GF-D8 (cell line): ENCODE results near the gene C4orf50.
A peak's percentile ranks its signal among the peaks of the same experiment; 100 is the strongest.

Experiments
- DNase-seq: peaks from one replicate; lab custom pipeline; 2025; lab: John Stamatoyannopoulos, UW

C4orf50 gene

DNA sequence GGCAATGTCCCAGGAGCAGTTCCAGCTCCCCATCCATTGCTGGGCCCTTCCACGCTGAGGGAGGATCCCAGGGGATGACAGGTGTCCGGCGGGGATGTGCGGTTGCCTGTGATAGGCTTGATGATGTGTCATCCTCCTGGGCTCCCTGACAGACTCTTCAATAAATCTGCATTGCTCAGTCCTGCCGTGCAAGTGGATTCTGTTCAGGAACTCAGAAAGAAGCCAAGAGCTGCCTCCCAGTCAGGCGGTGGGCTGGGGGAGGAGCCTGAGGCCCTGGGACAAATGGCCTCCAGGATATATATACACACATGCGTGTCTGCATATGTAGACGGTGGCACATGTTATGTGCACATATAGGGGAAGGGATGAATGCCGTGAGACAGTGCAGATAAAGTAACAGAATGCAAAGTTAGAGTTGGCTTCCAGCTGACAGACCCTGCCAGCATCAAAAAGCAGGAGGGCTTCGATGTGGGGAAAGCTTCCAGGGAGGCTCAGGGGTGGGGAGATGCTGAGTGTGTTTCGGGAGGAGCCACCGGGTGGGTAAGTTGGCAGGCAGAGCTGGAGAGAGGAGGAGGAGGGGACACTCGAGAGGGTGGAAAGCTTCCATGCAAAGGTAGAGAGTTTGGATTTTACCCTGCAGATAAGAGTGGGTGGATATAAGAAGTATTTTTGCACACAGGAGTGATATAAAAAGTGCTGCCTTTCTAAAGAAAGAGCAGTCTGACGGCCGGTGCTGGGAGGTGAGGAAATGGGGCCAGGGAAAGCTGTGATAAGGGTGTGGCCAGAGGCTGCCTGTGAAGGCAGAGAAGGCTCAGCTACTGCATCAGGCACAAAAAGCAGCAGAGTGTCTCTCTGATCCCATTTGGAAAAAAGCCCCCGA is 96.9 kb downstream of the C4orf50 start:
- no peak for DNase-seq

- DNase-seq, result no peak
Measured at GRCh38 chr4:5919571-5919970, 98.7 kb downstream of the C4orf50 start.

DNA sequence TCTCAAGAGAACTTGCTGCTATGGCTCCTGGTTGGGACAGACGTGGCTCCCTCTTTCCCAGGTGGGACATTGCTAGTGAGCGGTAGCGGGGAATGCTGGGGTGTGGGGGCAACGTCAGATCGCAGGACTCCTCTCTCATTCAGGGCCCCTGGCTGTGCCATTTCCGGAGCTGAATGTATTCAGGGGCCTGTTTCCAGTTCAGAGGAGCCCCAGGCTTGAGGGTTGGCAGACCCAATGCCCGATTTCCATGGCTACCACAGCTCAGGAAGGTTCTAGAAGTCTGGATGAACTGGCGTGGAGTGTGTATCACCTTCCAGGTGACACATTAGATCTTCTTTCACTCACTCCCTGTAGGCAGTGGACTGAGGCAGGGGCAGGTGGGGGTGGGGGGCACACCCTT is 99.2 kb downstream of the C4orf50 start:
- no peak for DNase-seq

- no peak for DNase-seq
Measured at GRCh38 chr4:5918331-5918985, 99.8 kb downstream of the C4orf50 start.

DNA sequence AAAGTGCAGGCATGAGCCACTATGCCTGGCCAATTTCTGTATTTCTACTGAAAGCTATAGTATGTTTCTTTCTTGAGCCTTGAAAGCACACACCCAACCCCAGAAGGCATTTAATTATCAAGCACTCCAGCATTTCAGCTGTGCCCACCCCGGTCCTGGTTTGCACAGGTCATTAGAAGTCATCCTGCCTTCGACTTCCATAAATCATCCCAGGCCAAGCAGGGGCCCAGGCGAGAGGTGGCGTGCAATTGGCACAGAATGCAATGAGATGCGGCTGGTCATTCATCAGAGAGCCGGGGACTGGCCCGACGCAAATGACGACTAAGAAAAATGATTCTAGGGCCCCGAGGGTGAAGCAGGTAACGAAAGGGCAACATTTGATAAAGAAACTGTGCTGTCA is 100.6 kb downstream of the C4orf50 start:
- DNase-seq, result no peak

- no peak for DNase-seq
Measured at GRCh38 chr4:5916229-5916628, 102.0 kb downstream of the C4orf50 start.

- DNase-seq, result no peak
Measured at GRCh38 chr4:5913454-5913853, 104.8 kb downstream of the C4orf50 start.

DNA sequence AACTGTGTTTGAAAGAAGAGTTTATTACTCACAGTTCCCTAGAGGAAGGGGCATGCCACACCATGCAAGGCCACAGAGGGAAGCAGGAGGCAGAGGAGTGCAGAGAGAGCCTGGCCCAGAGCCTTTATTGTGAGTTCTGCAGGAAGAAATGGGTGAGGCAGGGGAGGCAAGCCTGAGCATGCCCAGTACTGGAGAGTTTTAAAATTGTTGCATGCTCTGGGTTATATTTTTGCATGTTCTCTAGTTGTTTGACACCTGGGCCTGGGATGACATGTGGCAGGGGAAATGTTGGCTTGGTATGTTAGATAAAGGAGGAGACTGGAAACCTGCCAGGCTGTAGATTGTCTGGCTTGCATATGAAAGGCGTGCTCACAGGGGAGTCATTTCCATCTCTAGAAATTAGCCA is 105.6 kb downstream of the C4orf50 start:
- no peak for DNase-seq

GRCh38 chr4:5908876-5909427 is 109.3 kb downstream of the C4orf50 start:
- no peak for DNase-seq

DNA sequence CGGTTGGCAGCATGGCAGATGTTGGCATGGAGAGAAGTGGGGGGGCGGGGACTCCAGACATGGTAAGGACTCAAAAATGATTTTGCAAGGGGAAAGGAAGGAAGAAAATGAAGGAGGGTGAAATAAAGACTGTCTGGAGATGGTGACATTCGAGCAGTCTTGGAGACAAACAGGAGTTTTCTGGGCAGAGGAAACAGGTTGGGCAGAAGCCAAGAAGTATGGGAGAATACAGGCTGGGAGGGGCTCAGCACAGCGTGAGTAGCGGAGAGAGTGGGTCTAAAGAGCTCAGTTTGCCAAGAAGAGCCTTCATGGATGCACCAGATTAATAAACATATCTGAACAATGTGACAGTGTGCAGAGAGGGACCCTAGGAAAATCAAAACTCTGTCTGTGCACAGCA is 112.0 kb downstream of the C4orf50 start:
- DNase-seq, result no peak

DNA sequence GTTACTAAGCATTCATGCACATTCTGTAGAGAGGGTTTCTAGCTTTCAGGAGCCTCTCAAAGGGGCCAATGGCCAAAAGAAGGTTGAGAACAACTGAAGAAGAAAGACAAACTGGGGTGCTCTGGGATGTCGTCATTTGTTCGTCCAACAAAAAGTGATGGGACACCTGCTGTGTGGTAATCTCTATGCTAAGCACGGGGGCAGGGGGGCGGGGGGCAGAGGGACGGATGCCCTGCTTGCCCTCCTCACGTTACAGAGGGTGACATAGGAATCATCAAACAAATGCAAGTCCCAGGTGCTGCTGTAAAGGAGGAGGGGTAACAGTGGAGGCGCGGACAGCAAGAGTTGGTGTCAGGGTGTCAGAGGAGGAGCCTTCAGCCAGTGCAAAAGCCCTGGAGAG is 112.5 kb downstream of the C4orf50 start:
- DNase-seq, result no peak

- no peak for DNase-seq
Measured at GRCh38 chr4:5900844-5901243, 117.4 kb downstream of the C4orf50 start.

DNA sequence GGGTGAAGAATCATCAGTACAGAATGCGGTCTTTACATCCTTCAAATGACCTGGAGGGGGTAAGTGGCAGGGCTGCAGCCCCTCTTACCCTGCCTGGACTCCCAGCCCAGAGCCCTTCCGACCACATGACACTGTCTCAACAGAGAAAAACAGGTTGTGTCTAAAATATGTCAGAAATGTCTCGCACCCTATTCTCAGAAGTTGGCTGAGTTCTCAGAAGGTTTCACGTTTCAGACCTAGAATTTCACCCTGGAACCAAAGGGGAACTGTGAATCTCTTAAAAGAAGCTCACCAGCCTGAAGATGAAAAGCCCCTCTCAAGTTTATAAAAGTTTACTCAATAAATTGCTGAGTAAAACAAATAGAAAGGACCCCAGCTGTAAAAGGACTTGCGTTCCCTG is 118.3 kb downstream of the C4orf50 start:
- DNase-seq, result no peak

DNA sequence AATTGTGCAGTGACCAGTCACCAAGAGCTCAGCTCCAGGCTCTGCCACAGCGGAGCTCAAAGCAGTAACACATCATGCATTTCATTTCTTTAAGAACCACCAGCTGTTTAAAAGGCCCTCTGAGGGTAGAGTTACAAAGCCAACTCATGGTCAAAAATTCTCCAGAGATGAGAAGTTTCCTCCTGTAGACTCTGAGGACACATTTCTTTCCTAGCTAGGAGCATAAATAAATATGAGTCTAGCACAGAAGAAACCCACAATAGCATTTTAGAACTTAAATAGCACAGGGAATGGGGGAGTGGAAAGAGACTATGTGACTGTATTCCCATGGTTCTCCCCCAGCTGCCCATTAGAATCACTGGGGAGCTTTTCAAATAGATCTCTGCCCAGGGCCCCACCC is 118.8 kb downstream of the C4orf50 start:
- no peak for DNase-seq

GRCh38 chr4:5897674-5898073 is 120.6 kb downstream of the C4orf50 start:
- no peak for DNase-seq

GRCh38 chr4:5895287-5895686 is 122.9 kb downstream of the C4orf50 start:
- peak; percentile 6 for DNase-seq

- no peak for DNase-seq
Measured at GRCh38 chr4:5894266-5894665, 124.0 kb downstream of the C4orf50 start.

DNA sequence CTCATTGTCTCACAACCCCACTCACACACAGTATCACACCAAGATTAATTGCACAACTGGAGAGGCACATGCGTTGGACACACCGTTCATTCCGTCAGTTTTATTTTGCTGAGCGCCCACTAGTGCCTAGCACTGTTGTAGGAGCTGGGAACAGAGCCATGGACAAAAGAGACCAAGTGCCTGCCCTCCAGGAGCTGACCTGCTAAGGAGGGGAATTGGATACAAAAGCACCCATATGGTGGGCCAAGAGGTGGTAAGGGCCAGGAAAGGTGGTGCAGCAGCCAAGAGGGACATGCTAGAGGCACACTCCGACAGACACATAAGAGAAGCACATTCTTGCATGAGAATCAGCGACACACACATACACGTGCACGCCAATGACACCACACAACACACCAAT is 124.6 kb downstream of the C4orf50 start:
- no peak for DNase-seq

DNA sequence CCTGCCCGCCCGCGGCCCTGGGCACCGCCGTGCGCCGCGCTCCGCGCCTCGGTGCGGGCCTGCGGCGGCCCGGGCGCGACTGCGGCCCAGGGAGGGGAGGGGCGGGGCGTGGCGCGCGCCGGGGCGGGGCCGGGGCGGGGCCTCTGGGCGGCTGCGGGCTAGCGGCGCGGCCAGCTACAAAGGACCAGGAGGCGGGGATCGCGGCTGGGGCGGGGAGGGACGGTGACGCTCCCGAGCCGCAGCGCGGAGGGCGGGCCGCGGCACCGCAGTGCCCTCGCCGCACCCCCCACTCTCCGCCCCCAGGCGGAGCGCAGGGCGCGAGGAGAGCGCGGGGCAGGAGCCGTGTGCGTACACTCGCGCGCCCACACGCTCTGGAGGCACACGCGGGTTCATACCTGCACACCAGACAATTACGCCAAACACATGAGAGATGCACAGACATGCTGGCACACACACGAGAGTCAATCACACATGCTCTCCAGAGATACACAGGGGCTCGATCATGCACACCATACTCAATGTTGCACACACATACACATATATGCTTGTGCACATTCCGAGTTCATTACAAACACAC is 125.1 kb downstream of the C4orf50 start, which contains the start of gene CRMP1:
CRMP1 (minus strand) TSS at position 83 of the 577 bp plus-strand sequence. CDS start 117 bp downstream, outside the sequence.
- DNase-seq, result no peak

DNA sequence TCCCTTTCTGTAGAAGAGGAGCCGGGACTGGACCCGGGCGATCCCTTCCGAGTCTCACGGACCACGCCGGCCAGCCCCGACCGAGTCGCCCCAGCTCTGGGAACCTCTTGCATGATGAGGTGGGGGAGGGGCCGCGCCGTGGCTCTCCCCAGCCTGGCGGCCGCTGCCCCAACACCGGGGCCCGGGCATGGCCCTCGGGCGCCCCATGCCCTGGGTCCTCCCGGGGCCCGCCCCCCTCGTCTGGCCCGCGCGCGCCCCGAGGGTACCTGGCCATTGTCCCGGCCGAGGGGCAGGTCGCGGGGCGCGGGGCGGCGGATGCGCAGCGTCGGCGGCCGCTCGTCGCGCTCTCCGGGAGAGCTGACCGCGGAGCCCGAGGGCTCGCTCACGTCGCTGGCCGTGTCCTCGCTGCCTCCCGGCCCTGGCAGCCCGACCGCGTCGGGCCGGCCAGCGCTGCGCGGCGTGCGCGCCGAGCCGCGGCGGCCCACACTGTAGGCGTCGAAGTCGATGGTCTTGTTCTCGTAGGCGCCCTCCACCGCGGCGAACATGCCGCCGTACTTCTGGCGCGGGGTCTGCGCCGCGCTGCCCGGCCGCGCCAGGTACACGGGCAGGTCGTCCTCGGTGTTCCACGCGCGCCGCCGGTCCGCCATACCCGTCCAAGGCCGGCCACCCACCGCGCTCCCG is 125.8 kb downstream of the C4orf50 start:
- DNase-seq, result no peak

DNA sequence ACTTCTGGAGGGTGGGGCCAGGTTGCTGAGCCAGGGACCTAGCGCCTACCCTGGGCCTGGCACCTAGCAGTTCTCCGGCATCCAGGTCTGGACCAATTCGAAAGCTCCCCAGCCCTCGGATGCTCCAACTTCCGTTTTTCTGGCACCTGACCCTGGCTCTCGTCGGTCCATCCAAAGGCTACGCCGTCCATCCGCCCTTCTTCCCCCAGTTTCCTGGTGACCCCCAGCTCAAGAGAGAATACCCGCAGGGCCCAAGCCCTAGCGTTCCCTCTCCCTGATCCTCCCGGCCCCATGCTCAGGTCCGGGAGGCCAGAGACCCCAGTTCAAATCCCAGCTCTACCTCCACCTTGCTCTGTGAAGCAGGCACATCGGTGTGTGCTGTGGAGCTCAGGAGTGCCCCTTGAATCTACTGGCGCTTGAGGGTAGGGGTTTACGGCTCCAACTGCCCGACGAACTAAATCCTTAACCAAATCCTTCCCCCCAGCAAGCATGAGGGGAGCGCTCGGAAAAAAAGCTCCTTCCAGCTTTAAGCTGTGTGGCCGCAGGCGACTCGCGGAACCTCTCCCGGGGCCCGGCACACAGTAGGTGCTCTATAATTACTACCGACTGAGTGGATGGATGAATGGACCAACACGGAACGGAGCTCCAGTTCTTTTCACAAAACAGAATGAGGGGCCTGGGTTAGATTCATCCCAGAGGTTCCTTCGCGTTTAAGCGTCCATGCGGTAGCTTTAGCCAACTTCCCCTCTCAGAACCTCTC is 126.5 kb downstream of the C4orf50 start:
- no peak for DNase-seq
